IMR-90 (cell line): ENCODE results near the gene OR6B1. TPM values are rescaled to one million over a fixed set of nuclear protein-coding genes. Genes with fewer than 3 reads are reported as not detected.

Experiments used
- ATAC-seq: fragments of 200-7000 bp; cut with Tn5 transposase; 2 replicates; pipeline ENCODE4 v1.9.1; 2020; ENCODE audit warnings: low read depth, mild to moderate bottlenecking, moderate library complexity
- BruUV-seq: library from RNA; stranded (reverse); fragments of 400-500 nt; replicated peaks from 2 replicates; lab custom pipeline; 2021; lab: Mats Ljungman, UMichigan
- CTCF ChIA-PET: fragments of 300-600 bp; formaldehyde crosslinking; extraction: SDS; loops from one replicate; lab custom pipeline; 2021; ENCODE audit warnings: antibody characterized with exemption; lab: Yijun Ruan, JAX
- POLR2A ChIA-PET: fragments of 300-600 bp; sonication (Branson Sonifier 250); formaldehyde crosslinking; loops from one replicate; lab custom pipeline; 2022; ENCODE audit warnings: antibody characterized with exemption; ENCODE audit not compliant: unreplicated experiment; lab: Charles Lee
- DNase-seq: peaks from one replicate; pipeline ENCODE4 v3.0.0; 2013
- H2AFZ ChIP-seq: replicated peaks from 2 replicates; pipeline ENCODE3; 2013; ENCODE audit warnings: low read length, mild to moderate bottlenecking; ENCODE audit not compliant: poor library complexity
- H2AK5ac ChIP-seq: 2 replicates; pipeline ENCODE4 v1.6.1; 2013; ENCODE audit warnings: low read depth, low read length, inconsistent platforms
- H2AK9ac ChIP-seq: replicated peaks from 2 replicates; pipeline ENCODE3; 2013; ENCODE audit warnings: mild to moderate bottlenecking, low read depth, low read length, moderate library complexity; ENCODE audit not compliant: poor library complexity
- H2BK120ac ChIP-seq: 2 replicates; pipeline ENCODE4 v1.6.1; 2013; ENCODE audit warnings: low read depth, low read length, inconsistent platforms
- H2BK15ac ChIP-seq: 3 replicates; pipeline ENCODE4 v1.6.1; 2013; ENCODE audit warnings: low read depth, low read length, inconsistent platforms
- H2BK20ac ChIP-seq: 2 replicates; pipeline ENCODE4 v1.6.1; 2013; ENCODE audit warnings: low read depth, mild to moderate bottlenecking, inconsistent platforms, low read length, moderate library complexity
- H2BK5ac ChIP-seq: 2 replicates; pipeline ENCODE4 v1.6.1; 2013; ENCODE audit warnings: mild to moderate bottlenecking, low read depth, low read length, inconsistent platforms; ENCODE audit not compliant: poor library complexity, severe bottlenecking
- H3K14ac ChIP-seq: replicated peaks from 2 replicates; pipeline ENCODE4 v1.6.1; 2013; ENCODE audit warnings: low read depth, low read length, inconsistent platforms
- H3K18ac ChIP-seq: 2 replicates; pipeline ENCODE4 v1.6.1; 2013; ENCODE audit warnings: low read depth, low read length, control low read depth
- H3K23ac ChIP-seq: 2 replicates; pipeline ENCODE4 v1.6.1; 2013; ENCODE audit warnings: low read depth, low read length, inconsistent platforms
- H3K27ac ChIP-seq: 2 replicates; pipeline ENCODE4 v1.5.1; 2013; ENCODE audit warnings: mild to moderate bottlenecking, control low read depth, low read length; ENCODE audit not compliant: insufficient read depth
- H3K27me3 ChIP-seq: 2 replicates; pipeline ENCODE4 v1.6.1; 2013; ENCODE audit warnings: low read length; ENCODE audit not compliant: control insufficient read depth, insufficient read depth
- H3K36me3 ChIP-seq: 2 replicates; pipeline ENCODE4 v1.6.1; 2013; ENCODE audit warnings: low read length, mixed read lengths; ENCODE audit not compliant: control insufficient read depth, insufficient read depth
- H3K4ac ChIP-seq: 2 replicates; pipeline ENCODE4 v1.6.1; 2013; ENCODE audit warnings: low read depth, low read length, inconsistent platforms
- H3K4me1 ChIP-seq: 2 replicates; pipeline ENCODE4 v1.6.1; 2013; ENCODE audit warnings: low read length, mixed read lengths; ENCODE audit not compliant: control insufficient read depth, insufficient read depth
- H3K4me2 ChIP-seq: 2 replicates; pipeline ENCODE4 v1.6.1; 2013; ENCODE audit warnings: low read depth, mild to moderate bottlenecking, control low read depth, low read length, moderate library complexity
- H3K4me3 ChIP-seq: 2 replicates; pipeline ENCODE4 v1.5.1; 2013; ENCODE audit warnings: low read depth, mild to moderate bottlenecking, control low read depth, low read length, moderate library complexity; ENCODE audit not compliant: insufficient read depth
- H3K56ac ChIP-seq: 2 replicates; pipeline ENCODE4 v1.6.1; 2013; ENCODE audit warnings: low read length, inconsistent platforms; ENCODE audit not compliant: insufficient read depth; ENCODE audit errors: extremely low read depth
- H3K79me1 ChIP-seq, 2 experiments: 2 replicates each; pipeline ENCODE4 v1.6.1; 2013; ENCODE audit warnings: low read length in 2 of 2, inconsistent platforms in 1 of 2, low read depth in 1 of 2
- H3K9ac ChIP-seq: 2 replicates; pipeline ENCODE4 v1.6.1; 2013; ENCODE audit warnings: low read depth, low read length, control low read depth
- H3K9me1 ChIP-seq: 2 replicates; pipeline ENCODE4 v1.6.1; 2013; ENCODE audit warnings: low read length, inconsistent platforms; ENCODE audit not compliant: insufficient read depth
- H3K9me3 ChIP-seq: 2 replicates; pipeline ENCODE4 v1.6.1; 2013; ENCODE audit warnings: low read length; ENCODE audit not compliant: control insufficient read depth, insufficient read depth
- H4K20me1 ChIP-seq: 2 replicates; pipeline ENCODE4 v1.6.1; 2013; ENCODE audit warnings: low read length, inconsistent platforms; ENCODE audit not compliant: insufficient read depth
- H4K5ac ChIP-seq: 2 replicates; pipeline ENCODE4 v1.6.1; 2013; ENCODE audit warnings: mild to moderate bottlenecking, low read depth, low read length, control low read depth
- H4K8ac ChIP-seq, 2 experiments: 2 replicates each; pipeline ENCODE4 v1.6.1; 2013; ENCODE audit warnings: low read depth in 2 of 2, low read length in 2 of 2, control low read depth in 1 of 2, inconsistent platforms in 1 of 2
- H4K91ac ChIP-seq: 2 replicates; pipeline ENCODE4 v1.6.1; 2013; ENCODE audit warnings: low read depth, low read length, inconsistent platforms; ENCODE audit not compliant: insufficient read depth
- CTCF ChIP-seq: conservative IDR thresholded peaks from 2 replicates; pipeline ENCODE4 v1.5.1; 2012; ENCODE audit warnings: mild to moderate bottlenecking, low read depth, low read length, improper control_type of control experiment
- RCOR1 ChIP-seq: IDR thresholded peaks from 2 replicates; pipeline ENCODE4 v1.6.1; 2012; ENCODE audit warnings: mild to moderate bottlenecking, low read length, improper control_type of control experiment; ENCODE audit not compliant: insufficient replicate concordance
- WGBS, 2 experiments: methylation state at CpG; one replicate each; pipeline versions ENCODE4 v1.1.5 to v1.1.7; 2013; ENCODE audit warnings: missing lambda C conversion rate in 2 of 2; ENCODE audit not compliant: insufficient read length in 1 of 2; ENCODE audit errors: extremely low coverage in 2 of 2; 5-methylcytosine and 5-hydroxymethylcytosine counted together
- dilution Hi-C: fragments of 300-500 bp; cut with HindIII; formaldehyde crosslinking; loops from one replicate; pipeline ENCODE4 v1.14.3; 2018; ENCODE audit warnings: low sequenced_read_pairs; ENCODE audit not compliant: unreplicated experiment
- in situ Hi-C: fragments of 300-500 bp; cut with MboI; formaldehyde crosslinking; loops from 3 replicates; pipeline ENCODE4 v1.14.3; 2019; ENCODE audit warnings: low sequenced_read_pairs, inconsistent platforms, mixed read lengths
- intact Hi-C: fragments of 100-400 bp; cut with micrococcal nuclease; formaldehyde crosslinking; loops from 2 replicates; pipeline ENCODE4 v1.10.0; 2022
- polyA plus RNA-seq, 3 experiments: library from polyadenylated mRNA; depleted of rRNA; stranded (reverse); fragments of >200 nt; gene quantifications; 2 replicates each; pipeline ENCODE4 v1.2.3, GENCODE V29; 2012; ENCODE audit warnings: low replicate concordance in 1 of 3
- total RNA-seq: library from RNA; depleted of rRNA; stranded (reverse); fragments of >200 nt; gene quantifications from 2 replicates; pipeline ENCODE4 v1.2.3, GENCODE V29; 2012

Gene OR6B1
- total and polyA plus RNA-seq, 2 of the 4 experiments (the other 2 are of a cell fraction): not detected

GRCh38 chr7:143975617-143976016, 24.5 kb upstream of the OR6B1 start:
- Histone ChIP-seq H3K9me3 (no peaks in the 10 kb centered on the region), H2BK15ac (no peak overlapping the region), H3K9ac (no peak overlapping the region), H3K4me3 (no peak overlapping the region), H2BK20ac (no peak overlapping the region), H2BK120ac (no peak overlapping the region), H3K23ac (no peak overlapping the region), H4K91ac (no peak overlapping the region), H4K8ac (no peak overlapping the region), H3K79me1 (no peaks in the 10 kb centered on the region), H3K36me3 (no peaks in the 10 kb centered on the region), H3K27me3 (no peaks in the 10 kb centered on the region), H3K4me1 (peaks cover 3% of the 10 kb centered on the region; the same call in 1 of the 2 replicates), H3K27ac (no peak overlapping the region), H3K4me2 (no peak overlapping the region), H4K5ac (no peak overlapping the region), H3K9me1 (no peaks in the 10 kb centered on the region), H2AK5ac (no peak overlapping the region), H4K20me1 (no peaks in the 10 kb centered on the region), H3K18ac (no peak overlapping the region), H2AK9ac (no peak overlapping the region), H2BK5ac (no peak overlapping the region), H3K56ac (no peak overlapping the region), H3K4ac (no peak overlapping the region), H2AFZ (no peak overlapping the region), H3K14ac (no peak overlapping the region)
- no CpG with 5 or more reads among the region's 1 CpG for whole genome bisulfite sequencing, 2 experiments
- ChIA-PET POLR2A (no interaction called here), CTCF (interaction anchor here (1.0 to 1.5 kb wide), 2 partner anchors 9 to 41 kb away, joined by 3 to 6 read pairs; no protein-coding TSS in a partner anchor)
- peak; percentile 31 for DNase-seq
- no peak; the same call in 1 of the 2 replicates for ATAC-seq
- in situ Hi-C loops: no loop called here
- intact Hi-C loops: loop anchor here (5.0 kb wide), 1 partner anchor 38 kb away; the partner anchor contains the start of gene OR2F2
- TF ChIP-seq CTCF (peak; percentile 34; the same call in 1 of the 2 replicates), RCOR1 (no peak)
- dilution Hi-C loops: no loop called here
- no TSS peak for BruUV-seq
